Pancreas (tissue), 10 donors: ENCODE measurements around the gene OR9A2. TPM values are rescaled to one million over a fixed set of nuclear protein-coding genes. Genes with fewer than 3 reads are reported as not detected.

Experiments
- ATAC-seq, 4 donors: fragments of 200-7000 bp; cut with Tn5 transposase; one replicate each; pipeline versions ENCODE4 v1.8.0 to v1.9.1; 2020; ENCODE audit warnings: mild to moderate bottlenecking in 4 of 4, moderate library complexity in 4 of 4
- DNase-seq, 6 donors: peaks; one replicate each; pipeline ENCODE4 v3.0.0-alpha.2; 2020
- FAIRE-seq: peaks from 2 replicates; lab custom pipeline; 2012; peaks lifted over from hg19 to GRCh38; lab: Jason Lieb, UNC
- H3K27ac ChIP-seq, 4 donors: fragments of 200-600 bp; sonication (generic); 1 replicate in 3 of 4; 2 replicates in 1 of 4; pipeline versions ENCODE4 v1.5.0 to v1.8.0; 2020
- H3K27me3 ChIP-seq, 4 donors: fragments of 200-600 bp; one replicate each; pipeline ENCODE4 v1.8.0; 2021
- H3K36me3 ChIP-seq, 3 donors: fragments of 200-600 bp; sonication (generic) in 1 of 3; one replicate each; pipeline versions ENCODE4 v1.5.0 to v1.8.0; 2020 to 2021
- H3K4me1 ChIP-seq, 3 donors: fragments of 200-600 bp; one replicate each; pipeline ENCODE4 v1.8.0; 2021
- H3K4me3 ChIP-seq, 4 donors: fragments of 200-600 bp; sonication (generic) in 2 of 4; one replicate each; pipeline versions ENCODE4 v1.5.0 to v1.8.0; 2020 to 2021
- H3K9me3 ChIP-seq, 4 donors: fragments of 200-600 bp; one replicate each; pipeline ENCODE4 v1.8.0; 2021
- CTCF ChIP-seq, 4 donors: fragments of 200-600 bp; sonication (generic) in 3 of 4; IDR thresholded peaks; one replicate each; pipeline versions ENCODE4 v1.5.0 to v1.8.0; 2021; ENCODE audit warnings: antibody characterized with exemption in 4 of 4
- WGBS, 2 donors: extraction: QIAGEN DNeasy Blood & Tissue Kit; methylation state at CpG; one replicate each; pipeline ENCODE4 v1.1.7; 2013; 5-methylcytosine and 5-hydroxymethylcytosine counted together
- intact Hi-C, 3 donors: fragments of 100-400 bp; cut with DNase I; formaldehyde crosslinking; loops; one replicate each; pipeline versions ENCODE4 v1.11.1 to v1.14.2; 2022
- polyA plus RNA-seq, 2 donors: library from polyadenylated mRNA; stranded (reverse); fragments of 200-250 nt; gene quantifications; one replicate each; pipeline ENCODE4 v1.2.3, GENCODE V29; 2013
- total RNA-seq, 6 donors: library from RNA; stranded (reverse); fragmentation: NEBNext Ultra II Directional in 4 of 6; extraction: Animal tissue kit (Norgen Biotek cat#: 25700) in 4 of 6; gene quantifications; one replicate each; pipeline versions ENCODE4 v1.2.1 to v1.2.4, GENCODE V29; 2021 to 2023
- donor health status: healthy with polysubstance abuse.
- donor health status: DM: no; HTN: no; CAD: no; lungs with moderate emphysema.
- donor health status: DM: no; HTN: no; CAD: no.
- donor health status: control.
- donor health status: control.
- donor health status: Bipolar disorder and iron deficiency.
- donor health status: DM: yes; HTN: yes; CAD: no.
- donor health status: DM: no; HTN: no; CAD: no.
- donor health status: DM: no; HTN: no; CAD: no.
- donor health status: DM: yes; HTN: yes; CAD: no.

The OR9A2 gene
- total and polyA plus RNA-seq, 8 donors: not detected

GRCh38 chr7:143042790-143043271 is 15.9 kb upstream of the OR9A2 start:
- 31% methylated on average over 6 of the region's 6 CpGs for WGBS, 2 donors
- intact Hi-C loops: no loop called here
- Histone ChIP-seq H3K27me3 (no peaks in the 10 kb centered on the region), H3K9me3 (no peaks in the 10 kb centered on the region), H3K36me3 (no peaks in the 10 kb centered on the region), H3K27ac (no peak overlapping the region), H3K4me1 (peaks cover 0 to 7% (median 0%) of the 10 kb centered on the region in 3 donors), H3K4me3 (no peak overlapping the region)
- DNase-seq (no peak), ATAC-seq (peak in 3 of 4 donors; percentile 20 to 61 (median 51)), FAIRE-seq (no peak)
- no peak for TF ChIP-seq CTCF (IDR thresholded peaks at IDR 0.05)

DNA sequence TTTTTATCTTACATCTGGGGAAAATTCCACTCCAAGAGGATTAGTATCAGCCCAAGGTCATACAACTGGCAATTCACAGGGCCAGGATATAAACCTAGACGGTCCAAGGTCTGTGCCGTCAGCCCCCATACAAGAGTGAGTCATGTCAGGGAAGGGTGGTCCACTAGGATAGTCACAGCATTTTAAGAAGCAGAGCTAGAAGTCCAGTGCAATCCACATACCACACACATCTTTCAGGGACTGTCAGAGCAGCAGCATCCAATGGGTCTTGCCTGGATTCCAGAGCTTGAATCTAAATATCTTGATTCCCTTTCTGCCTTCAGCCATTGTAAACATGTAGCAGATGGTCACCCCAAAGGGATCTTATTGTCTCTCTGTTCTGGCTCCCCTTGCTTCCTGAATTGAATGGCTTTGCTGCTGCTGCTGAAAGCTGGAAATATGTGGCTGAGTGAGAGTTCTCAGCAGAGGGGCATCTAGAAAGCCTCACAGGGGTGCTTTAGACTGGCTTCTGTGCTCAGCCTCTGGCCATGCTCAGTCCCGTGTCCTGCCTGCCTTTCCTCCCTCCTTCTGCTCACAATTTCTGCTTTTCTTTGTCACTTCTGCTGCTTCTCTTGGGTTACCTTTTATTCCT is 15.3 kb upstream of the OR9A2 start:
- no peak for TF ChIP-seq CTCF (IDR thresholded peaks at IDR 0.05)
- no peak for DNase-seq
- no peaks in the 10 kb centered on the region for H3K36me3 ChIP-seq

DNA sequence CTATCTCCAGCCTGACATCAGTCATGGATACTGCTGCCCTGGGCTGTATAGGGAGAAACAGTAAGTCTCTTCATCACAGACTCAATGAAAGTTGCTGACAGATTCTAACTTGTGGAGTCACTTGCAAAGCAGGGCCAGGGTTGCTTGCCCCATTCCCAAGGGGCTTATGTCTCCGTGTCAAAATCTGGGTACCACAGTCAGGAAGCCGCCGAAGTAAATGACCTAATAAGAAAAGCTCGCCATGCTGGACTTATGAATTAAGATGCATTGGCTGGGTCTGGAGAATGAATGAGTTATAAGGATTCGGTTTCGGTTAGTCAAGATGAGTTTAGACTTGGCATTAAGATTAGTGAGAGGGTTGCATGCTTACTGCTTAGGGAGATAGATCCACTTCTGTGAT is 14.4 kb upstream of the OR9A2 start:
- intact Hi-C loops: no loop called here
- Histone ChIP-seq H3K27me3 (no peaks in the 10 kb centered on the region), H3K27ac (no peak overlapping the region), H3K36me3 (no peaks in the 10 kb centered on the region), H3K4me1 (peaks cover 0 to 7% (median 0%) of the 10 kb centered on the region in 3 donors), H3K4me3 (no peak overlapping the region), H3K9me3 (no peaks in the 10 kb centered on the region)
- no peak for FAIRE-seq
- DNase-seq: no peak
- no peak for ATAC-seq
- TF ChIP-seq CTCF (IDR thresholded peaks at IDR 0.05): no peak
- 91 to 95% methylated on average over 6 of the region's 6 CpGs for WGBS, 2 donors

More for the DNA sequence above, 15.3 kb upstream of the OR9A2 start:
- no peak overlapping the region for H3K27ac ChIP-seq
- H3K4me1 ChIP-seq: peaks cover 0 to 7% (median 0%) of the 10 kb centered on the region in 3 donors
- peak in 1 of 4 donors; percentile 18 for ATAC-seq
- H3K4me3 ChIP-seq: no peak overlapping the region
- intact Hi-C loops: no loop called here
- no peaks in the 10 kb centered on the region for H3K27me3 ChIP-seq
- WGBS, 2 donors: 52 to 55% methylated on average over 3 of the region's 3 CpGs
- FAIRE-seq: no peak
- H3K9me3 ChIP-seq: no peaks in the 10 kb centered on the region

GRCh38 chr7:143040209-143040715 is 13.3 kb upstream of the OR9A2 start:
- intact Hi-C loops: no loop called here
- H3K4me3 ChIP-seq: no peak overlapping the region
- WGBS, 2 donors: 82 to 96% methylated on average over 3 of the region's 3 CpGs
- H3K4me1 ChIP-seq: peaks cover 0 to 7% (median 0%) of the 10 kb centered on the region in 3 donors
- no peaks in the 10 kb centered on the region for H3K36me3 ChIP-seq
- FAIRE-seq (no peak), DNase-seq (no peak), ATAC-seq (no peak)
- H3K27ac ChIP-seq: no peak overlapping the region
- TF ChIP-seq CTCF (IDR thresholded peaks at IDR 0.05): no peak
- no peaks in the 10 kb centered on the region for H3K27me3 ChIP-seq
- H3K9me3 ChIP-seq: no peaks in the 10 kb centered on the region

DNA sequence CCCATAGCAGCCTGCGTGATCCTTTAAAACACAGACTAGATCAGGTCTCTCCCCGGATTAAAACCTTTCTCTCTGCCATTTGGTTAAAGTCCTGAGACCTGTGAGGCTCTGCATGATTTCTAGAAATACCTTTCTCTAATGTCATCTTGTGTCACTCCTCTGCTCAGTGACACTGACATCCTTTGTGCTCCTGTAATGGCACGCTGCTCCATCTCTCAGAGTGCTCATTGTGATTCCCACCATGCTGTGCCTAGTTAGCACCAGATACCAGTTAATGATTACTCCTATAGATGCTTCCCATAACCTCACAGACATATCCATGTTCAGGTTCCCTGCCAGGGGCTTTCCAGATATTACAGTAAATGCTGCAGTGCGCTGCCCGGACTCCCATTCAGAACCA is 11.7 kb upstream of the OR9A2 start:
- Histone ChIP-seq H3K27ac (no peak overlapping the region), H3K27me3 (no peaks in the 10 kb centered on the region), H3K9me3 (no peaks in the 10 kb centered on the region), H3K4me1 (peaks cover 0 to 7% (median 0%) of the 10 kb centered on the region in 3 donors), H3K36me3 (no peaks in the 10 kb centered on the region), H3K4me3 (no peak overlapping the region)
- no peak for DNase-seq
- no peak for ATAC-seq
- intact Hi-C loops: no loop called here
- FAIRE-seq: no peak
- 85 to 89% methylated on average over 5 of the region's 5 CpGs for WGBS, 2 donors
- no peak for TF ChIP-seq CTCF (IDR thresholded peaks at IDR 0.05)
